Fibroblast of skin of right biceps (primary cell): ENCODE data around the gene TMEM88.

ENCODE experiments used
- DNase-seq: peaks from one replicate; pipeline ENCODE4 v3.0.0-alpha.2; 2013

TMEM88 gene, protein sequence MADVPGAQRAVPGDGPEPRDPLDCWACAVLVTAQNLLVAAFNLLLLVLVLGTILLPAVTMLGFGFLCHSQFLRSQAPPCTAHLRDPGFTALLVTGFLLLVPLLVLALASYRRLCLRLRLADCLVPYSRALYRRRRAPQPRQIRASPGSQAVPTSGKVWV

DNA sequence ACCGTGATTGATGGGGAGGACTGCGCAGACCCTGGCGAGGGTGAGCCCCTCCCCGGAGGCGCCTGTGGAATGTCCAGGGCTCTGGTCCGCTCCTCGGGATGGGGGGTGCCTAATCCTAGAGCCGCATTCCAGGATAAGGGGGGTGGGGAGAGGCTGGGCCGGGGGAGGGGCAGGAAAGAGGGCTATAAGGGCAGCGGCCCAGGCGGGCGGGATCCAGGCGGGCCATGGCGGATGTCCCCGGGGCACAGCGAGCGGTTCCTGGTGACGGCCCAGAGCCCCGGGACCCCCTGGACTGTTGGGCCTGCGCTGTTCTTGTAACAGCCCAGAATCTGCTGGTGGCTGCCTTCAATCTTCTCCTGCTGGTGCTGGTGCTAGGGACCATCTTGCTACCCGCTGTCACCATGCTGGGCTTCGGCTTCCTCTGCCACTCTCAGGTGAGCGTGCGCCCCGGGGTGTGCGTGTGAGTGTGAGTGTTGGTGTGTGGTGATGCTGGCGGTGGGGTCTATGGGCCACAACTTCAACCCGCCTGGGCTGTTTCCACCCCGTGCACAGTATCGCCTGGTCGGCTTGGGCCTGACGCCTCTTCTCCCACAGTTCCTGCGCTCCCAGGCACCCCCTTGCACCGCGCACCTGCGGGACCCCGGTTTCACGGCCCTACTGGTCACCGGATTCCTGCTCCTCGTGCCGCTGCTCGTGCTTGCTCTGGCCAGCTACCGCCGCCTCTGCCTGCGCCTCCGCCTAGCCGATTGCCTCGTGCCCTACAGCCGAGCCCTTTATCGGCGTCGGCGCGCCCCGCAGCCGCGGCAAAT is at the start of gene TMEM88:
TSS of gene TMEM88 (plus strand) at position 216 of the 809 bp plus-strand sequence. CDS start at position 225, 9 bp downstream.
- DNase-seq: no peak

DNA sequence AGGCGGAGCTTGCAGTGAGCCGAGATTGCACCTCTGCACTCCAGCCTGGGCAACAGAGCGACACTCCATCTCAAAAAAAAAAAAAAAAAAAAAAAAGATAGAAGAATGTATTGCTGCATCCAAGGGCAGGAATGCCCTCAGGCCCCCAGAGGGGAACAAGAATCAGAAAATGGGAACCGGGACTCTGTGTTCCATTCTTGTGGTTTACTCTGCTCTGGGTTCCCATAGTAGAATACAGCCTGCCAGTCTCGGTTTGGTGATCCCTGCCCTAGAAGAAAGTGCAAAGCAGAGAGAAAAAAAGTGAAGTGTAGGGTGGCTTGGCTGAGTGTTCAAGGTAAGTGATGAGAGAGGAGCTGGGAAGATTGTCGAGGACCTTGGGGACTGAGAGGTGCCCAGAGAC is 48.3 kb upstream of the TMEM88 start:
- no peak for DNase-seq

DNA sequence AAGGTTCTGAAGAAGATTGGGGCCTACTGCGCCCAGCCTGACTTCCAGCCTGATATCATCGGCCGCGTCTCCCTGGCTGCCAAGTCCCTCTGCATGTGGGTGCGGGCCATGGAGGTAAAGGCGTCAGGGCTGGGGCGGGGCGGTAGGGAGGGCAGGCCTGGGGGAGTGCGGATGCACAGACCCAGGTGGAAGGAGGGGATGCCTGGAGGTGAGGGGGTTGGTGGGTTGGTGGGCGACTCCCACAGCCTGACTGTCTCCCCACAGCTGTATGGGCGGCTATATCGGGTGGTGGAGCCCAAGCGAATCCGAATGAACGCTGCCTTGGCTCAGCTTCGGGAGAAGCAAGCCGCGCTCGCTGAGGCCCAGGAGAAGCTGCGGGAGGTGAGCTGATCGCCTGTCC is 47.7 kb upstream of the TMEM88 start:
- no peak for DNase-seq

DNA sequence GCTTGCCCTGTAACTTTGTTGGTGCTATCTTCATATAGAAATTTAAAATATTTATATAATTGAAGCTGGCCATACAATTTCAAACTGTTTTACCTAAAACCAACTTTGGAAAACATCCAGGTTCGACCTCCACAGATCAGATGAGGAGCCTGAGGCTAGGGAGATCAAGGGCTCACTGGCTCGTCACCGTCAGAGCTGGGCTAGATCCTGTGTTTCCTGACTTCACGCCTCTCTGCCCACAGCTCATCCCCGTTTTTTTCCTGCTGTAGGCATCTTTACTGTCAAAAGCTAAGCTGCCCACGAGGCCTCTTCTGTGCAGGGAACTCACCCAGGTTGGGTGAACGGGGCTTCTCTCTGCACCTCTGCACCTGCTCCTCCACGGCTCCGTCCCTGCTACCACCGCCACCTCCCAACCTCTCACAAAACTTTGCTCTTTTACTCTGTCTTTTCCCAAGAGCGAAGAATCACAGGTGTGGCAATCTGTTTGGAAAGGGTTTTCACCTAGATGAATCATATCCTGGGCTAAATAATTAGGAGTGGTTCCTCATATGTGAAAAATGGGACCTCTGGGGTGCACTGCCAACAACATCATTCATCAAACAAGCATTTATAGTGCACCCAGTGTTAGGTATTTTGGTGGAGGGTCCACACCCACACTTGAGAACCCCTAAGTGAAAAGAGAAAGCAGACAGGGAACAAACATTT is 45.6 kb upstream of the TMEM88 start:
- DNase-seq: no peak

DNA sequence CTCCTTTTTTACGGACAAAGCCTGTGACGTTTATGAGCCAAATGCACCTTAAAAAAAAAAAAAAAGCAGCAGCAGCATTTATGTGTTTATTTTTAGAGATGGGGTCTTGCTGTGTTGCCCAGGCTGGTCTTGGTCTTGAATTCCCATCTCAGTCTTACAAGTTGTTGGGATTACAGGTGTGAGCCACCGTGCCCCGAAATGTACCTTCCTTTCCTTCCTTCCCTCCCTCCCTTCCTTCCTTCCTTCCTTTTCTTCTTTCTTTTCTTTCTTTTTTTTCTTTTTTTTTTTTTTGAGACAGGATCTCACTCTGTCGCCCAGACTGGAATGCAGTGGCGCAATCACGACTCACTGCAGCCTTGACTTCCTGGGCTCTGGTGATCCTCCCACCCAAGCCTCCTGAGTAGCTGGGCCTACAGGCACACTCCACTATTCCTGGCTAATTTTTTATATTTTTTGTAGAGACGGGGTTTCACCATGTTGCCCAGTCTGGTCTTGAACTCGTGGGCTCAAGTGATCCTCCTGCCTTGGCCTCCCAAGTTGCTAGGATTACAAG is 45.0 kb upstream of the TMEM88 start:
- DNase-seq: peak; percentile 53

DNA sequence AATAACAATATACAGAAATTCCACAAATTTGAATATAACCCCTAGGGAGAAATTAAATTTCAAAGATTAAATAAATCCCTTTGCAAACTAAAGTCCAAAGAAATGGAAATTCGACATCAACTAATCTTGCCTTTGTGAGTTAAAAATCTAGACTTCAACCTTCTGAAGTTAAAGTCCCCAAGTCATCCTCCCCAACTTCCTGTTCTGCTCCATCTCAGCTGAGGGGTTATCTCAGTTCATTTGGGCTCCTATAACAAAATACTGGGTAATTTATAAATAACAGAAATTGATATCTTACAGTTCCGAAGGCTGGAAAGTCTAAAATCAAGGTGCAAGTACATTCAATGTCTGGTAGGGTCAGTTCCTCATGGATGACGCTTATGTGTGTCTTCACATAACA is 43.6 kb upstream of the TMEM88 start:
- no peak for DNase-seq

DNA sequence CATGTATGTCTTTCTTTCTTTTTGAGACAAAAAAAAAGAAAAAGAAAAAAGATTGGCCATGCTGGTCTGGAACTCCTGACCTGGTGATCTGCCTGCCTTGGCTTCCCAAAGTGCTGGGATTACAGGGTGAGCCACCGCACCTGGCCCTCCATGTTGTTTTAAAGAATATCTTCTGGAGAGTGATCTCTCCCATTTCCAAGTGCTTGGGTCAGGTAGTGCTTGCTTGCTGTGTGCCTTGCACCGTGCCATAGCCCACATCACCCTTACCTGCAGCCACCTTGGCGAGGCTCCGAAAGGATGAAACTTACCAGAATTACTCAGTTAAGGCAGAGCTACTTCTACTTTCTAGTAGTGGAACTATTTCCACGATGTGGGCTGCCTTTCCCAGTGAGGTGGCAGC is 39.9 kb upstream of the TMEM88 start:
- DNase-seq: no peak

DNA sequence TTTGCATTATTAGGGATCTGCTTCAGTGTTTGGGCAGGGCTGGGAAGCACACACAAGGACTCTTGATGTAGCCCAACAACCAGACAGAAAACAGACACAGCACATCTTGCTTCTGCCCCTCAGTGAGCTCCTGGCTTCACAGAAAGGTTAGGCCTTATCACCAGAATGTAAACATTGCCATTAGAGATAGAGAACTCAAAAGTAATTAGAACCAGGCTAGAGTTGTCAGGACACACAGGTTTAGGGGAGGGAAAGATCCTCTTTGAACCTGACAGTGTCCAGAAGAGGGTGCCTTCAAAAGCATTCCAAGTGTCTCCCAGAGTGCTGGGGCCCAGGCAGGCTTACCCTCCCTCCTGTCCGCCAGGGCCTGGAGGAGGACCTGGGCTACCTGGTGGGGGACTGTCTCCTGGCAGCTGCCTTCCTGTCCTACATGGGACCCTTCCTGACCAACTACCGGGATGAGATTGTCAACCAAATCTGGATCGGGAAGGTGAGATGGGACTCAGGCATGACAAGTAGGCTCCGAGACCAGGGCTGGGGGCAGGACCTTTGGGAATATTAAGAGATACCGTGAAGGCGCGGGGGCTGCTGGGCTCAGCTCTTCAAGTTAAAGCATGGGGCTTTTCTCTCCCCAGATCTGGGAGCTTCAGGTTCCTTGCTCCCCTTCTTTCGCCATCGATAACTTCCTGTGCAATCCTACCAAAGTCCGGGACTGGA is 37.8 kb upstream of the TMEM88 start:
- no peak for DNase-seq

DNA sequence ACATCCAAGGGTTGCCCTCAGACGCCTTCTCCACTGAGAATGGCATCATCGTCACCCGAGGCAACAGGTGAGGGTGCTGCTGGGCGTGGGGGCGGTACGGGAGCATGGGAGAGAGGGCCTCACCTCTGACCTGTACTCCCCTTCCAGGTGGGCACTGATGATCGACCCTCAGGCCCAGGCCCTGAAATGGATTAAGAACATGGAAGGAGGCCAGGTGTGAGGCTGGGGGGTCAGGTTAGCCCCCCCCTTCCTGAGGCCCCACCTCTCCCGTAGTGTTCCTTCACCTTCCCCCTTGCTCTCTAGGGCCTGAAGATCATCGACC is 37.3 kb upstream of the TMEM88 start:
- no peak for DNase-seq

DNA sequence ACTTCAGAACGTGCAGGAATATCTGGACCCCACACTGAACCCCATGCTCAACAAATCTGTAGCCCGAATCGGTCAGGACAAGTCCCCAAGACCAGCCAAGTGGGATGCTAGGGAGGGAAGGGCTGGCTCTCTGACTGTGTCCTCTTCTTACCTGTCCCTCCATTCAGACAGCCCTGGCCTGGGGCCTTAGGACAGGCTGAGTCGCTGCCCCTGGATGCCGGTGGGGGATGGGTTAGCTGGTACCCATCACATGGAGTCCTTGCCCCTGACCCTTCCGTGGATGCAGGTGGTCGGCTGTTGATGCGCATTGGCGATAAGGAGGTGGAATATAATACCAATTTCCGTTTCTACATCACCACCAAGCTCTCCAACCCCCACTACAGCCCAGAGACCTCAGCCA is 36.8 kb upstream of the TMEM88 start:
- DNase-seq: no peak

DNA sequence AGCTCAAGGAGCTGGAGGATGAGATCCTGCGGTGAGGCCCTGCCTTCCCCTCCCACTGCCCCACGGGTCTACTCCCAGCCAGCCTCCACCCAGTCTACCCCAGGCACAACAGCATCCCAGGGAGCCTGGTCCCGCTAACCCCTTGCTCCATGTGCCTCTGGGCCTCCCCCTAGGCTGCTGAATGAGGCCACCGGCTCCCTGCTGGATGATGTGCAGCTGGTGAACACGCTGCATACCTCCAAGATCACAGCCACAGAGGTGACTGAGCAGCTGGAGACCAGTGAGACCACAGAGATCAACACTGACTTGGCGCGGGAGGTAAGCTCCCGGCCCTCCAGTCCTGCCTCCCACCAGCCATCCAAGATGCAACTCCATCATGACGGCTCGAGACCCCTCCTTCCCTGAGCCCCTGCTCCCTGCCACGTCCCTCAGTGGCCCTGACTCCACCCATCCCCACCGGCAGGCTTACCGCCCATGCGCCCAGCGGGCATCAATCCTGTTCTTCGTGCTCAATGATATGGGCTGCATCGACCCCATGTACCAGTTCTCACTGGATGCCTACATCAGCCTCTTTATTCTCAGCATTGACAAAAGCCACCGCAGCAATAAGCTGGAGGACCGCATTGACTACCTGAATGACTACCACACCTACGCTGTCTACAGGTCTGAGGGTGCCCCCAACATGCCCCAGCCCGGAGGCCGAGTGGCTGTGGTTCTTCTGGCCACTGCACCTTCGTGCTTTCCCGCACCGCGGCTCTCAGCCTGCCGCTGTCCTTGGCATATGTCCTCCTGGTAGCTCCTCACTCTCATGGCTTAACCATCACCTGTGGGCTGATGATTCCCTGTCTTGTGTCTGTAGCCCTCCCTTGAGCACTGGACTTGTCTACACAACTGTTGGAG is 35.9 kb upstream of the TMEM88 start:
- no peak for DNase-seq

DNA sequence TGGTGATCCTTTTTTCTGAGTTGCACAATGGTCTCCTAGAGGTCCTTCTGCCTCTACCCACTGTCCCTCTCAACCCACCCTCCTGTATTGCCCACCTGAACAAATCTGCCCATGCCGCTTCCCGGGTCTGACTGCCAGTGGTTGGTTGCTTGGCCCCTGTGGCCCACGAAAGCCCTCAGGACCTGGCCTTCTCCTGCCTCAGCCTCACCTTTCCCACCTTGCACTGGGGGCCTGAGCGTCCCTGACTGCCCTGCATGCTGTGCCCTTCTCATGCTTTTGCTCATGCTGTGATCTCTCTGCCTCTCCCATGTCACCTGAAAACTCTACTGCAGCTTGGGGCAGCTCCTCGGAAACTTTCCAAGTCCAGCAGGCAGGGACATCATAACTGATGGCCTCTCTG is 34.6 kb upstream of the TMEM88 start:
- DNase-seq: no peak

DNA sequence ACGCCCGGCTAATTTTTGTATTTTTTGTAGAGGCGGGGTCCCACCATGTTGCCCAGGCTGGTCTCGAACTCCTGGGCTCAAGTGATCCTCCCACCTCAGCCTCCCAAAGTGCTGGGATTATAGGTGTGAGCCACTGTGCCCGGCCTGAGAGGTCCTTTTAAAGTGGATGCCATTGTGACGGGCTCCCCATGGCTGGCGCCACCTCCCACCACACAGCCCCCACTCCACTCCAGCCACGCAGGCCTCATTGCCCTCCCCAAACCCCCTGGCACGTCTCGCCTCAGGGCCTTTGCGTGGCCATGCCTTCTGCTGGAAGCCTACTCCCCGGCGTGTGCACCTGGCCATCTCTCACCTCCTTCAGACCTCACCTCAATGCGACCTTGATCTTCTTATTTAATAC is 32.7 kb upstream of the TMEM88 start:
- no peak for DNase-seq

DNA sequence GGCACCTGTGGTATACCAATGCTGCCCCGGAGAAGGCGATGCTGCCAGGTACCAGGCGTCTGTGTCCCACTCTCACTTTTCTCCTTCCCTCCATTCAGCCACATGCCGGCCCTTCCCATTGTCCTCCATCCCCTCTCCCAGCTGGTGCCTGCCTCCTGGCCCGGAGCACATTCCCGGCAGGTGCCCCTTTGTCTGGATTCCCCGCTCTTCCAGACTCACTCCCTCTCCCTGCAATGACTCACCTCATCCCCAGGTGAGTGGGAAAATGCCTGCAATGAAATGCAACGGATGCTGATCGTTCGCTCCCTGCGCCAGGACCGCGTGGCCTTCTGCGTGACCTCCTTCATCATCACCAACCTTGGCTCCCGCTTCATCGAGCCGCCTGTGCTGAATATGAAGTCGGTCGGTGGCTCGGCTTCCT is 31.3 kb upstream of the TMEM88 start:
- DNase-seq: no peak

DNA sequence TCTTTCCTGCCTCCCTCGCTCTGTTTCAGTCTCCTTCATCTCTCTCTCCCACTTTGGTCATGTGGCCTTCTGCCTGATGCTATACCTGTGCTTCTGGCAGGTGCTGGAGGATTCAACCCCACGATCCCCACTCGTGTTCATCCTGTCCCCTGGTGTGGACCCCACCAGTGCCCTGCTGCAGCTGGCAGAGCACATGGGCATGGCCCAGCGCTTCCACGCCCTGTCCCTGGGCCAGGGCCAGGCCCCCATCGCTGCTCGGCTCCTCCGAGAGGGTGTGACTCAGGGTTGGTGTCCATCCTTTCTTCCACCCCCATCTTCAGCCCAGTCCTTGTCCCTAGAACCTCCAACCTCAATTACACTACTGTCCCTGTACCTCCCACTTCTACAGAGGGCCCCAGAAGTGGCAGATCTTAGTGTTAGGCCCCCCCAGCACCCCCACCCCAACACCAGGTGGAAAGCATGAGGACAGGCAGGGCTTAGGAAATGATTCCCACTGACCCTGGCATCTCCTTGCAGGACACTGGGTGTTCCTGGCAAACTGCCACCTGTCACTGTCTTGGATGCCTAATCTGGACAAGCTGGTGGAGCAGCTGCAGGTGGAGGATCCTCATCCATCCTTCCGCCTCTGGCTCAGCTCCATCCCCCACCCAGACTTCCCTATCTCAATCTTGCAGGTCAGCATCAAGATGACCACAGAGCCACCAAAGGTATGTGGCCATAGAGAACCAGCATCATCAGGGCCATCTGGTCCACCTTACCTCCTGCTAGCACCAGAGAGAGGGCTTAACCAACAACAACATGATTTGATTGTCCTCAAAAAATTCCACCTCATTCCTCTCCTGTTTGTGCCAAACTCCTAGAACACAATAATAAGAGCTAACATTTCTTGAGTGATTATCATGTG is 30.6 kb upstream of the TMEM88 start:
- no peak for DNase-seq

DNA sequence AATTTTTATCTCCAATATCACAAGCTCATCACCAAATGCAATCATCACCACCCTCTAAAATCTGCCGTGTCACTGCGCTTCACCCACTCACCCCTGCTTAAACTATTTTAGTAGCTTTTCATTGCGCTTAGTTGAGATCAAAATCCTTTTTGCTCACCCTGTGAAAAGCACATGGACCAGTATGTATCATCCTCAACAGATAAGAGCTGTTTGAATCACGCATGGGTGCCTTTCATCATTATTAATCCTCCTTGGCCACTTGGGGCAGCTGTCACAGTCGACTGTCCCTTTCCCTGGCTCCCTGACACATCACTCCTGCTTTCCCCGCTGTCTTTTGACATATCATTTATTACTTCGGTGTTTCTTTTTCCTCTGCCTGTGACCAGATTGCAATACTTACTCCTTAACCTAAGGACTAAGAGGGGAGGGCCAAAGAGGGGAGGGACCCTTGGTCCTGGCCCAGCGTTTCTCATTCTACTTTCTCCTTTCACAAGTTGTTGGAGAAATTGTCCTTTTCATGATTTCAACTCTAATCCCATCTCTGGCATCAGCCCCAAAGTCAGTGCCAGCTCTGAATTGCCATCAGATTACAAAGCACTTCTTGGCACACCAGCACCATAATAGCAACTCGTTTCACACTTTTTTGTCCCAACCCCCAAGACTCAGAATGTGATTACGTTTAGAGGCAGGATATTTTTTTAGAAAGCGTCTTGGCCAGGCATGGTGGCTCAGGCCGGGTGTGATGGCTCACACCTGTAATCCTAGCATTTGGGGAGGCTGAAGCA is 29.5 kb upstream of the TMEM88 start:
- DNase-seq: no peak

DNA sequence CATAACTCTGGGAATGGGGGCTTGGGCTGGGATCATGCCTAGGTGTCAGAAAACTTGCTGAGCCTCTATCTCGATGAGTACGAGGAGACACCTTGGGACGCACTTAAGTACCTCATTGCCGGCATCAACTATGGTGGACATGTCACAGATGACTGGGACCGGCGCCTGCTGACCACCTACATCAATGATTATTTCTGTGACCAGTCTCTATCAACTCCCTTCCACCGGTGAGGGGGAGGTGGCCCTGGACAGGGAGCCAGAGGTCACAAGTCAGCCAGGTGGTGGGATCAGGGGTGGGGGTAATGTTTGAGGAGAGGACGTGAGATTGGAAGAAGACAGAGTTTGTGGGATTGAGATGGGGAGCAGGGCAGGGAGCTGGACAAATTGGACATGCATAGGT is 24.2 kb upstream of the TMEM88 start:
- no peak for DNase-seq

DNA sequence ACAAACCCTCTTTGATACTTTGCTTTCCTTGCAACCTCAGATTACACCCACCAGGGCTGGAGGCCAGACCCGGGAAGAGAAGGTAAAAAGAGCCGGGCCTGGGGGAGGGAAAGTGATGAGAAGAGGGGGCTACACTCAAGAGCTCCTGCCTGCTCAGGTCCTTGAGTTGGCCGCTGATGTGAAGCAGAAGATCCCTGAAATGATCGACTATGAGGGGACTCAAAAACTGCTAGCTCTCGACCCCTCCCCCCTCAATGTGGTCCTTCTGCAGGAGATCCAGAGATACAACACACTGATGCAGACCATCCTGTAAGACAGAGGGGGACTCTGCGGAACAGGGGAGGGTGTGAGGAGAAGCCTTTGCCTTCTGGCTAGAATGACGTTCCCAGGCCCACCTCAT is 23.6 kb upstream of the TMEM88 start:
- no peak for DNase-seq

DNA sequence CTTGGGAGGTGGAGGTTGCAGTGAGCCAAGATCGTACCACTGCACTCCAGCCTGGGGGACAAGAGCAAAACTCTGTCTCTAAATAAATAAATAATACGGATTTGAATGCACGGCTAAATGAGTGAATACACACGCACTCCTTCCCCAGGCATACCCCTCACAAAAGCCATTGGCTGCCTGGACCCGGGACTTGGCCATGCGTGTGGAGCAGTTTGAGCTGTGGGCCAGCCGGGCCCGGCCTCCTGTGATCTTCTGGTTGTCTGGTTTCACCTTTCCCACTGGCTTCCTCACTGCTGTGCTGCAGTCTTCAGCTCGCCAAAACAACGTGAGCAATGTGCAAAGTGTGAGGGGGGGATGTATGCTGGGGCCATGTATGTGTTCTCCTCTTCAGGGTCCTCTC is 22.4 kb upstream of the TMEM88 start:
- DNase-seq: no peak
